ENCODE data around the gene CASP12.

GRCh38 chr11:104893876-104894275 lies 4.4 kb downstream of the CASP12 start:
- TF ChIP-seq, protein P1, sequence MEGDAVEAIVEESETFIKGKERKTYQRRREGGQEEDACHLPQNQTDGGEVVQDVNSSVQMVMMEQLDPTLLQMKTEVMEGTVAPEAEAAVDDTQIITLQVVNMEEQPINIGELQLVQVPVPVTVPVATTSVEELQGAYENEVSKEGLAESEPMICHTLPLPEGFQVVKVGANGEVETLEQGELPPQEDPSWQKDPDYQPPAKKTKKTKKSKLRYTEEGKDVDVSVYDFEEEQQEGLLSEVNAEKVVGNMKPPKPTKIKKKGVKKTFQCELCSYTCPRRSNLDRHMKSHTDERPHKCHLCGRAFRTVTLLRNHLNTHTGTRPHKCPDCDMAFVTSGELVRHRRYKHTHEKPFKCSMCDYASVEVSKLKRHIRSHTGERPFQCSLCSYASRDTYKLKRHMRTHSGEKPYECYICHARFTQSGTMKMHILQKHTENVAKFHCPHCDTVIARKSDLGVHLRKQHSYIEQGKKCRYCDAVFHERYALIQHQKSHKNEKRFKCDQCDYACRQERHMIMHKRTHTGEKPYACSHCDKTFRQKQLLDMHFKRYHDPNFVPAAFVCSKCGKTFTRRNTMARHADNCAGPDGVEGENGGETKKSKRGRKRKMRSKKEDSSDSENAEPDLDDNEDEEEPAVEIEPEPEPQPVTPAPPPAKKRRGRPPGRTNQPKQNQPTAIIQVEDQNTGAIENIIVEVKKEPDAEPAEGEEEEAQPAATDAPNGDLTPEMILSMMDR (IDR thresholded peaks at IDR 0.05) = no peak
- TF ChIP-seq POLR2A (IDR thresholded peaks at IDR 0.05) = no peak

Data from adrenal gland (tissue), 5 donors.